Neural progenitor cell (in vitro differentiated cells): ENCODE data around the gene THRAP3. TPM values are rescaled to one million over a fixed set of nuclear protein-coding genes. Genes with fewer than 3 reads are reported as not detected.

ENCODE experiments used
- DNase-seq: peaks from one replicate; pipeline ENCODE4 v3.0.0-alpha.2; 2016; ENCODE audit warnings: low spot score
- H2AFZ ChIP-seq: fragments of 200-600 bp; sonication (generic); replicated peaks from 2 replicates; pipeline ENCODE4 v1.6.1; 2016; ENCODE audit warnings: antibody characterized with exemption
- H3F3A ChIP-seq: fragments of 200-600 bp; sonication (generic); 2 replicates; pipeline ENCODE4 v1.6.1; 2016; ENCODE audit warnings: antibody characterized with exemption, low read depth
- H3K27ac ChIP-seq: fragments of 200-600 bp; sonication (generic); 2 replicates; pipeline ENCODE4 v1.5.1; 2016; ENCODE audit warnings: mild to moderate bottlenecking
- H3K27me3 ChIP-seq: fragments of 200-600 bp; sonication (generic); 2 replicates; pipeline ENCODE4 v1.6.1; 2016; ENCODE audit warnings: mild to moderate bottlenecking, moderate library complexity
- H3K36me3 ChIP-seq: fragments of 200-600 bp; sonication (generic); 2 replicates; pipeline ENCODE4 v1.5.1; 2016
- H3K4me1 ChIP-seq: fragments of 200-600 bp; sonication (generic); 2 replicates; pipeline ENCODE4 v1.6.1; 2016; ENCODE audit warnings: mixed run types
- H3K4me2 ChIP-seq: fragments of 200-600 bp; sonication (generic); 2 replicates; pipeline ENCODE4 v1.6.1; 2016
- H3K4me3 ChIP-seq: fragments of 200-600 bp; sonication (generic); 2 replicates; pipeline ENCODE4 v1.5.1; 2016
- H3K79me2 ChIP-seq: fragments of 200-600 bp; sonication (generic); 2 replicates; pipeline ENCODE4 v1.6.1; 2016; ENCODE audit warnings: low read depth
- H3K9ac ChIP-seq: fragments of 200-600 bp; sonication (generic); 2 replicates; pipeline ENCODE4 v1.6.1; 2016
- H3K9me3 ChIP-seq: fragments of 200-600 bp; sonication (generic); 2 replicates; pipeline ENCODE4 v1.5.1; 2016; ENCODE audit warnings: low read depth
- H4K20me1 ChIP-seq: fragments of 200-600 bp; sonication (generic); 2 replicates; pipeline ENCODE4 v1.6.1; 2016; ENCODE audit warnings: low read depth
- H3K27ac Mint-ChIP-seq: 3 replicates; pipeline ENCODE4 v1.8.0; 2021; ENCODE audit warnings: mixed read lengths
- H3K27me3 Mint-ChIP-seq: 2 replicates; pipeline ENCODE4 v1.8.0; 2022; ENCODE audit warnings: low read depth, mild to moderate bottlenecking, inconsistent platforms, moderate library complexity, mixed read lengths; ENCODE audit not compliant: insufficient read depth
- H3K36me3 Mint-ChIP-seq: 3 replicates; pipeline ENCODE4 v1.8.0; 2021; ENCODE audit warnings: mixed read lengths
- H3K4me1 Mint-ChIP-seq: 3 replicates; pipeline ENCODE4 v1.8.0; 2021; ENCODE audit warnings: mixed read lengths
- H3K4me3 Mint-ChIP-seq: 3 replicates; pipeline ENCODE4 v1.8.0; 2021; ENCODE audit warnings: mild to moderate bottlenecking, moderate library complexity, mixed read lengths
- H3K9me3 Mint-ChIP-seq: 3 replicates; pipeline ENCODE4 v1.8.0; 2020; ENCODE audit warnings: mixed read lengths
- EZH2 ChIP-seq: fragments of 200-600 bp; sonication (generic); IDR thresholded peaks from 2 replicates; pipeline ENCODE4 v1.6.1; 2017; ENCODE audit warnings: antibody characterized with exemption, mild to moderate bottlenecking, moderate library complexity
- EZH2phosphoT487 ChIP-seq: fragments of 200-600 bp; sonication (generic); IDR thresholded peaks from 2 replicates; pipeline ENCODE4 v1.6.1; 2017; ENCODE audit warnings: antibody characterized with exemption
- total RNA-seq: library from RNA; depleted of rRNA; stranded (reverse); fragments of >200 nt; gene quantifications from 2 replicates; pipeline ENCODE4 v1.2.3, GENCODE V29; 2015; ENCODE audit warnings: low replicate concordance
- TF ChIP-seq, protein P1 (sequence below): fragments of 200-600 bp; sonication (generic); IDR thresholded peaks from 2 replicates; pipeline ENCODE4 v1.5.1; 2017; ENCODE audit warnings: antibody characterized with exemption, mild to moderate bottlenecking

Gene THRAP3
- total RNA-seq, 1 donor from 2014 or later, result 138 TPM

DNA sequence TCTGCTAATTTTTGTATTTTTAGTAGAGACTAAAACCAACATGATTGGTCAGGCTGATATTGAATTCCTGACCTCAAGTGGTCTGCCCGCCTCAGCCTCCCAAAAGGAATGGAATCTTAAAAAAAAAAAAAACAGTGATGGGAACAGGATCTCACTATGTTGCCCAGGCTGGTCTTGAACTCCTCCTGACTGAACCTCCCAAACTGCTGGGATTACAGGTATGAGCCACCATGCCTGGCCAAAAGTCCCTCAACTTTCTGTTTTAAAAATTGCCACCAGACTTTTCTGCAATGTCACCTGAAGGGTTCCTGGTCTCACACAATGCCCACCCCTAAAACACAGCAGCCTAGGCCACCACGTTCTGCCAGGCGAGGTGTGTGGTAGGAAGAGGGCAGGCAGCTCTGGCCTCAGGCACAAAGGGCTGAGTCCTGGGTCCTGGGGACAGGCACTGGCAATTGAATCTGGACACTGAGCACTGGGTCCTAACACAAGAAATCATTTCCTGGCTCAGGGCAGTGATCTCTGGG, 21.2 kb upstream of the THRAP3 start:
- no peak for DNase-seq
- no peaks in the 10 kb centered on the region for H3K9me3 ChIP-seq
- peak overlapping the region; percentile 94 for H2AFZ ChIP-seq
- no peak overlapping the region for H3K4me3 ChIP-seq
- H3K27ac Mint-ChIP-seq, result peak overlapping the region; percentile 94
- no peaks in the 10 kb centered on the region for H4K20me1 ChIP-seq
- no peaks in the 10 kb centered on the region for H3K27me3 ChIP-seq
- no peaks in the 10 kb centered on the region for H3K79me2 ChIP-seq
- TF ChIP-seq, protein P1, sequence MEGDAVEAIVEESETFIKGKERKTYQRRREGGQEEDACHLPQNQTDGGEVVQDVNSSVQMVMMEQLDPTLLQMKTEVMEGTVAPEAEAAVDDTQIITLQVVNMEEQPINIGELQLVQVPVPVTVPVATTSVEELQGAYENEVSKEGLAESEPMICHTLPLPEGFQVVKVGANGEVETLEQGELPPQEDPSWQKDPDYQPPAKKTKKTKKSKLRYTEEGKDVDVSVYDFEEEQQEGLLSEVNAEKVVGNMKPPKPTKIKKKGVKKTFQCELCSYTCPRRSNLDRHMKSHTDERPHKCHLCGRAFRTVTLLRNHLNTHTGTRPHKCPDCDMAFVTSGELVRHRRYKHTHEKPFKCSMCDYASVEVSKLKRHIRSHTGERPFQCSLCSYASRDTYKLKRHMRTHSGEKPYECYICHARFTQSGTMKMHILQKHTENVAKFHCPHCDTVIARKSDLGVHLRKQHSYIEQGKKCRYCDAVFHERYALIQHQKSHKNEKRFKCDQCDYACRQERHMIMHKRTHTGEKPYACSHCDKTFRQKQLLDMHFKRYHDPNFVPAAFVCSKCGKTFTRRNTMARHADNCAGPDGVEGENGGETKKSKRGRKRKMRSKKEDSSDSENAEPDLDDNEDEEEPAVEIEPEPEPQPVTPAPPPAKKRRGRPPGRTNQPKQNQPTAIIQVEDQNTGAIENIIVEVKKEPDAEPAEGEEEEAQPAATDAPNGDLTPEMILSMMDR, result no peak
- TF ChIP-seq EZH2phosphoT487 (no peak), EZH2 (no peak)
- H3K9ac ChIP-seq, result no peak overlapping the region
- peak overlapping the region; percentile 75 for H3K27ac ChIP-seq
- peaks cover 16% of the 10 kb centered on the region for H3F3A ChIP-seq
- H3K27me3 Mint-ChIP-seq, result no peaks in the 10 kb centered on the region
- peaks cover 15% of the 10 kb centered on the region for H3K4me1 ChIP-seq
- peaks cover 20% of the 10 kb centered on the region for H3K4me1 Mint-ChIP-seq
- H3K4me3 Mint-ChIP-seq, result no peak overlapping the region
- H3K4me2 ChIP-seq, result peak overlapping the region; percentile 46
- no peaks in the 10 kb centered on the region for H3K36me3 ChIP-seq
- no peaks in the 10 kb centered on the region for H3K9me3 Mint-ChIP-seq
- no peaks in the 10 kb centered on the region for H3K36me3 Mint-ChIP-seq

DNA sequence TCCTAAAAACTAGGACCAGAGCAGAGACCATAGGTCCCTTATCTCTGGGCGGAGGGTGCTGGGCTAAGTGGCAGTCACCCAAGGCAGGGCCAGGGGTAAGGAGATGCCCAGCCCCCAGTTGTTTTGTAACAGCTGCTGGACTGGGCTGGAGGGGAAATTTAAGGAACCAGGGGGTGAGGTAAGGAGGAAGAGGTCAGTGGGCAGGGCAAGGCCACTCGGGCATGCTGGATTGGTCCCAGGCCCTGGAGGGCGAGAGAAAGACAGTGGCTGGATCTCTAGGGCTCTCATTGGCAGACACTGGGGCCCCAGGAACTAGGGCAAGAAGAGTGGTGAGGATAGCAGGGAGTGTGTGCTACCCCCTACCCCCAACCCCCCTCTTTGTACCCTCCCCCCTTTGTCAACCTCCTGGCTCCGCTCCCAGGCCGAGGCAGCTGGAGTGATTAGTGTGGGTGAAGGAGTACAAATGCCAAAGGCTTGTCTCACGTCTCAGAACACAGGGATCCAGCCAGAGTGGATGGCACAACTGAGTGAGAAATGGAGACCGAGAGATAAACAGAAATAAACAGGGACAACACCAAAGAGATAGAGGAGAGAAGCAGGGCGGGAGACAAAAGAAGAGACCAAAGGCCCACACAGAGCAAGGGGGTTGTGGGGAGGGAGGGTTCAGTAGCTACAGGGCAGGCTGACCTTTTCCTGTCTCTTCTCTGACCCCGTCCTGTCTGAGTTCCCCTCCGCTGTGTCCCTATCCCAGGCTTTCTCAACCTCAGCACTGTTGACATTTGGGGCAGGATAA, 20.5 kb upstream of the THRAP3 start:
- no peak overlapping the region for H3K4me3 ChIP-seq
- peak overlapping the region; percentile 75 for H3K27ac ChIP-seq
- no peak overlapping the region for H3K4me3 Mint-ChIP-seq
- H2AFZ ChIP-seq, result peak overlapping the region; percentile 94
- peaks cover 16% of the 10 kb centered on the region for H3F3A ChIP-seq
- H3K27ac Mint-ChIP-seq, result peak overlapping the region; percentile 94
- no peaks in the 10 kb centered on the region for H3K36me3 Mint-ChIP-seq
- peak overlapping the region; percentile 46 for H3K4me2 ChIP-seq
- H3K79me2 ChIP-seq, result no peaks in the 10 kb centered on the region
- H3K4me1 Mint-ChIP-seq, result peaks cover 20% of the 10 kb centered on the region
- H3K27me3 ChIP-seq, result no peaks in the 10 kb centered on the region
- H3K36me3 ChIP-seq, result no peaks in the 10 kb centered on the region
- H3K9me3 Mint-ChIP-seq, result no peaks in the 10 kb centered on the region
- H3K27me3 Mint-ChIP-seq, result no peaks in the 10 kb centered on the region
- no peaks in the 10 kb centered on the region for H3K9me3 ChIP-seq
- peak; percentile 55 for DNase-seq
- H3K4me1 ChIP-seq, result peaks cover 15% of the 10 kb centered on the region
- H3K9ac ChIP-seq, result no peak overlapping the region
- TF ChIP-seq EZH2 (no peak), EZH2phosphoT487 (no peak)
- TF ChIP-seq, protein P1, result no peak
- no peaks in the 10 kb centered on the region for H4K20me1 ChIP-seq

- H2AFZ ChIP-seq, result no peak overlapping the region
- TF ChIP-seq EZH2, result no peak
- TF ChIP-seq, protein P1, result no peak
- no peak for TF ChIP-seq EZH2phosphoT487
- H3K27me3 ChIP-seq, result no peaks in the 10 kb centered on the region
- H3K9me3 Mint-ChIP-seq, result no peaks in the 10 kb centered on the region
- H3K4me3 Mint-ChIP-seq, result no peak overlapping the region
- no peaks in the 10 kb centered on the region for H3K9me3 ChIP-seq
- no peaks in the 10 kb centered on the region for H3K36me3 ChIP-seq
- H3K4me1 Mint-ChIP-seq, result peaks cover 20% of the 10 kb centered on the region
- DNase-seq, result no peak
- no peak overlapping the region for H3K27ac ChIP-seq
- no peak overlapping the region for H3K4me3 ChIP-seq
- H3K4me2 ChIP-seq, result peak overlapping the region; percentile 46
- no peaks in the 10 kb centered on the region for H3K27me3 Mint-ChIP-seq
- no peaks in the 10 kb centered on the region for H4K20me1 ChIP-seq
- H3K9ac ChIP-seq, result no peak overlapping the region
- H3K4me1 ChIP-seq, result peaks cover 15% of the 10 kb centered on the region
- no peaks in the 10 kb centered on the region for H3K36me3 Mint-ChIP-seq
- no peaks in the 10 kb centered on the region for H3K79me2 ChIP-seq
- peaks cover 16% of the 10 kb centered on the region for H3F3A ChIP-seq
- peak overlapping the region; percentile 14 for H3K27ac Mint-ChIP-seq
Measured at GRCh38 chr1:36204347-36204909, 19.8 kb upstream of the THRAP3 start.
